Lower lobe of right lung (tissue), 2 donors: ENCODE results near the gene SUSD1. TPM values are rescaled to one million over a fixed set of nuclear protein-coding genes. Genes with fewer than 3 reads are reported as not detected.

Experiments
- ATAC-seq, 2 donors: fragments of 200-7000 bp; cut with Tn5 transposase; one replicate each; pipeline ENCODE4 v1.9.1; 2020 to 2022; ENCODE audit warnings: mild to moderate bottlenecking in 2 of 2, moderate library complexity in 2 of 2
- DNase-seq: peaks from one replicate; pipeline ENCODE4 v3.0.0-alpha.2; 2020
- H3K27ac ChIP-seq: fragments of 200-600 bp; one replicate; pipeline ENCODE4 v1.8.0; 2022
- H3K27me3 ChIP-seq: fragments of 200-600 bp; one replicate; pipeline ENCODE4 v1.8.0; 2022; ENCODE audit warnings: low read depth
- H3K36me3 ChIP-seq: fragments of 200-600 bp; one replicate; pipeline ENCODE4 v1.8.0; 2022; ENCODE audit warnings: mild to moderate bottlenecking
- H3K4me1 ChIP-seq: fragments of 200-600 bp; one replicate; pipeline ENCODE4 v1.8.0; 2022
- H3K4me3 ChIP-seq: fragments of 200-600 bp; one replicate; pipeline ENCODE4 v1.8.0; 2022; ENCODE audit warnings: mild to moderate bottlenecking
- H3K9me3 ChIP-seq: fragments of 200-600 bp; one replicate; pipeline ENCODE4 v1.8.0; 2022
- CTCF ChIP-seq: fragments of 200-600 bp; IDR thresholded peaks from one replicate; pipeline ENCODE4 v1.8.0; 2022; ENCODE audit warnings: antibody characterized with exemption, mild to moderate bottlenecking
- intact Hi-C: fragments of 100-400 bp; cut with DNase I; formaldehyde crosslinking; loops from one replicate; pipeline ENCODE4 v1.11.0; 2022
- total RNA-seq: library from RNA; stranded (reverse); fragmentation: NEBNext Ultra II Directional; extraction: Animal tissue kit (Norgen Biotek cat#: 25700); gene quantifications from one replicate; pipeline ENCODE4 v1.2.1, GENCODE V29; 2021
- donor health status: DM: no; HTN: yes; CAD: no; lungs with severe emphysema.

SUSD1 gene
- total RNA-seq, 1 donor from 2014 or later, result 49.4 TPM

DNA sequence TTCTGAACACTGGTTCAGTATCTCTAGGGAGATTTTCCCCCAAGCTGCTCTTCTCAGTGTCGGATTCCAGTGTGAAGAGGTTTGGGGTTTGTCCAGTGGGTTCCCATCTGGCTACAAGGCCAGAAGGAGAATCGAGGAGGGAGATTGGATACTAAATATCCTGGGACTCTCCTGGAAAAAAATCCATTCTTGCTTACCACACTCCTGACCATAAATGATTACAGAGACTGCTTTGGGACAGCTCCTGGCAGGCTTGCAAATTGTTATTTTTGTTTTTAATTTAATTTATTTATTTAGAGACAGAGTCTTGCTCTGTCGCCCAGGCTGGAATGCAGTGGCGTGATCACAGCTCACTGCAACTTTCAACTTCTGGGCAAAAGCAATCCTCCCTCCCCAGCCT lies 4.7 kb upstream of the SUSD1 start:
- Histone ChIP-seq H3K4me3 (no peak overlapping the region), H3K9me3 (no peaks in the 10 kb centered on the region), H3K36me3 (no peaks in the 10 kb centered on the region), H3K4me1 (peaks cover 14% of the 10 kb centered on the region), H3K27ac (no peak overlapping the region), H3K27me3 (no peaks in the 10 kb centered on the region)
- no peak for ATAC-seq
- DNase-seq, result no peak
- intact Hi-C loops, result no loop called here
- TF ChIP-seq CTCF, result no peak

DNA sequence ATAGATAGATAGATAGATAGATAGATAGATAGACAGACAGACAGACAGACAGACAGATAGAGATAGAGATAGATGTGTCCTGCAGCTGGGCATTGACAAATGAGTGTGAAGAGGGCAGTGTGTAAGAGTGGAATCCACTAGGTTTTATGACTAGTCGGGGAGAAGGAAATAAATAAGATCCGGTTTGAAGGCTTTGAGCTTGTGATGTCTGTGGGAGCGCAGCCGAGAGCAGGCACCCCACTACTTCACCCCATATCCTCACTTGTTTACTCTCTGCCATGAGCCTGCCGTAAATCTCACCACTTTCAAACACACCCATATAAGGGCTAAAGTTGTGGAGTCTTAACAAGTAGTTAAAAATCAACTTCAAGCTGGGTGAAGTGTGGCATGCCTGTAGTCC lies 1.4 kb upstream of the SUSD1 start:
- no peak for DNase-seq
- H3K9me3 ChIP-seq, result no peaks in the 10 kb centered on the region
- no peak overlapping the region for H3K4me3 ChIP-seq
- H3K4me1 ChIP-seq, result peaks cover 22% of the 10 kb centered on the region
- intact Hi-C loops, result no loop called here
- H3K27ac ChIP-seq, result no peak overlapping the region
- no peak for ATAC-seq
- H3K36me3 ChIP-seq, result no peaks in the 10 kb centered on the region
- no peak for TF ChIP-seq CTCF
- H3K27me3 ChIP-seq, result no peaks in the 10 kb centered on the region

GRCh38 chr9:112175796-112176315 lies 759 bp upstream of the SUSD1 start:
- no peak for TF ChIP-seq CTCF
- intact Hi-C loops, result no loop called here
- peak overlapping the region; percentile 69 for H3K4me3 ChIP-seq
- no peak for ATAC-seq
- DNase-seq, result no peak
- H3K27me3 ChIP-seq, result no peaks in the 10 kb centered on the region
- H3K4me1 ChIP-seq, result peaks cover 22% of the 10 kb centered on the region
- no peaks in the 10 kb centered on the region for H3K9me3 ChIP-seq
- H3K27ac ChIP-seq, result no peak overlapping the region
- H3K36me3 ChIP-seq, result no peaks in the 10 kb centered on the region

- H3K9me3 ChIP-seq, result no peaks in the 10 kb centered on the region
- TF ChIP-seq CTCF, result no peak
- H3K4me3 ChIP-seq, result peak overlapping the region; percentile 69
- ATAC-seq (peak; percentile 92 to 93), DNase-seq (peak; percentile 87)
- intact Hi-C loops, result no loop called here
- no peaks in the 10 kb centered on the region for H3K36me3 ChIP-seq
- H3K27me3 ChIP-seq, result no peaks in the 10 kb centered on the region
- peaks cover 21% of the 10 kb centered on the region for H3K4me1 ChIP-seq
- peak overlapping the region; percentile 76 for H3K27ac ChIP-seq
These were observed 704 bp downstream of the SUSD1 start for GRCh38 chr9:112174222-112174964.

DNA sequence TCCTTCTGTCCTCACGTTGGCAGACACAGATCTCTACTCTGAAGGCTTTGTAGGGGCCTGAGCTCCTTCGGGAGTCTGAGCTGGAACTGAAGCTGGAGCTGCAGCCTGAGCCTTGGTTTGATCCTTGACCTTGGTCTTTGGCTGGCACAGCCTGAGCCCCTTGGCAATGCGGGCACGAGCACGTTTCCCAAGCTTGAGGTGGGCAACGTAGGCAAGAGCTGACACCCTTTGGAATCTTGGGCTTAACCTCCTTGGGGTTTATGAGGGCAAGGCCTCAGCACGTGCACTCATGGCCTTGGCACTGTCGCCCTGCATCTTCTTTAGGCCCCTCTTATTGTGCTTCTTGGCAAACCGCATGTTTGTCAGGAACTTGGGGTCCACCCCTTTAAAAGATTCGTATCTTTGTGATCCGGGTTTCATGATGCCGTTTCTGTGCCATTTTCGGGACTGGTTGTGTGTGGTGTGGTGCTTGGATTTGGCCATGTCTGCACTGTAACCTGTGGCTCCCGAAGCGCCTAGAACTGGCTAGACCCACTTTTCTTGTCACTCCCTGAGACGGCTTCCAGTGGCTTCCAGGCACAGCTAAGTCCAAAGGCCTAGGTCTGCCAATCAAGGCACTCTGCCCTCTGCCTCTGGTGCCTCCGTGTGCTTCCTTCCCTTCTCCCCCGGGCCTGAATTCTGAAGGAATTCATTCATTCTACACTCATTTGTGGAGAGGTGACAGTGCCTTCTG lies 1.4 kb downstream of the SUSD1 start:
- Histone ChIP-seq H3K27me3 (no peaks in the 10 kb centered on the region), H3K4me3 (peak overlapping the region; percentile 69), H3K27ac (peak overlapping the region; percentile 76), H3K9me3 (no peaks in the 10 kb centered on the region), H3K36me3 (no peaks in the 10 kb centered on the region), H3K4me1 (peaks cover 21% of the 10 kb centered on the region)
- no peak for DNase-seq
- no peak for ATAC-seq
- TF ChIP-seq CTCF, result no peak
- intact Hi-C loops, result no loop called here
